ENCODE data around the gene RCC1. TPM values are rescaled to one million over a fixed set of nuclear protein-coding genes. Genes with fewer than 3 reads are reported as not detected.

Gene RCC1
- polyA plus RNA-seq (2012; rRNA removed): 56.2 and 61.0 TPM in 2 replicates
- polyA plus RNA-seq (2012; cell fraction: cytosol; rRNA removed): 37.6 and 56.7 TPM in 2 replicates
- polyA plus RNA-seq (2012; cell fraction: nucleus; rRNA removed): 51.9 and 53.7 TPM in 2 replicates

GRCh38 chr1:28505406-28506187 is at the start of gene RCC1:
Gene RCC1, plus strand, starts transcription at chr1:28506043. Its CDS starts 23,824 bp downstream, at chr1:28529867.
- DNase-seq: peak; percentile 95
- H3K9me3 ChIP-seq: no peaks in the 10 kb centered on the region
- peak within 1 kb of the TSS; percentile 70 to 98 for H3K4me3 ChIP-seq (ENCODE audit: low read depth in 2 of 2, low read length in 1 of 2)
- H3K27me3 ChIP-seq (ENCODE audit: insufficient read depth): no peaks in the 10 kb centered on the region
- peaks cover 62% of the 10 kb centered on the region for H3F3A ChIP-seq (replicated peaks; ENCODE audit: insufficient read depth)
- H3K4me1 ChIP-seq (ENCODE audit: control insufficient read depth in 1 of 2, insufficient read depth in 2 of 2, low read depth in 1 of 2, low read length in 1 of 2): peaks cover 18 to 20% of the 10 kb centered on the region in 2 experiments; a peak in 3 of 4 replicates
- peak within 1 kb of the TSS; percentile 75 to 92 for H3K27ac ChIP-seq (ENCODE audit: low read depth in 2 of 2, low read length in 1 of 2)
- H3K4me2 ChIP-seq: peak within 1 kb of the TSS; percentile 88
- under 1% methylated on average over 41 of the region's 41 CpGs for WGBS (ENCODE audit: low lambda C conversion rate)
- peaks cover 50% of the 10 kb centered on the region for H3K79me2 ChIP-seq (ENCODE audit: insufficient read depth)
- H3K9ac ChIP-seq: peak within 1 kb of the TSS; percentile 99
- no peaks in the 10 kb centered on the region for H3K9me2 ChIP-seq
- H2AFZ ChIP-seq (ENCODE audit: low read depth): peak within 1 kb of the TSS; percentile 97
- peaks cover 41% of the 10 kb centered on the region for H4K20me1 ChIP-seq (ENCODE audit: insufficient read depth)
- POLR2A ChIA-PET: interaction anchor here (0.7 to 1.4 kb wide), 11 partner anchors 11 to 142 kb away, joined by 3 to 6 read pairs (median 3); partner anchors contain the start of gene TAF12
- H3K36me3 ChIP-seq (replicated peaks in 1 of 2; ENCODE audit: control insufficient read depth in 1 of 2, insufficient read depth in 2 of 2, low read length in 1 of 2): peaks cover 31 to 43% of the 10 kb centered on the region in 2 experiments
- CTCF ChIA-PET: interaction anchor here (0.7 to 1.3 kb wide), 3 partner anchors 96 to 257 kb away, joined by 3 to 5 read pairs (median 3); no protein-coding TSS in a partner anchor
- peak; percentile 99 for TF ChIP-seq TAF1 (IDR thresholded peaks at IDR 0.05; ENCODE audit: borderline replicate concordance, low read depth, low read length)
- no peak for TF ChIP-seq USF1 (IDR thresholded peaks at IDR 0.05; ENCODE audit: borderline replicate concordance, low read depth)
- TF ChIP-seq FOSL2 (IDR thresholded peaks at IDR 0.05; ENCODE audit: borderline replicate concordance, low read depth): 0 out of 2 replicates have a peak, but pooled peaks have one; percentile 0
- 0 out of 2 replicates have a peak, but pooled peaks have one; percentile 11 for TF ChIP-seq IRF3 (IDR thresholded peaks at IDR 0.05; ENCODE audit: low read depth, low read length)
- TF ChIP-seq FOXJ3 (CRISPR knock-in tag; IDR thresholded peaks at IDR 0.05): no peak
- no peak for TF ChIP-seq RFX5 (IDR thresholded peaks at IDR 0.05; ENCODE audit: low read length)
- peak in 1 of 2 experiments; percentile 30; a peak in 1 of 4 replicates for TF ChIP-seq EP300 (IDR thresholded peaks at IDR 0.05; ENCODE audit: borderline replicate concordance in 1 of 2, low read depth in 1 of 2, low read length in 1 of 2)
- peak; percentile 96; the same call in 1 of the 2 replicates for TF ChIP-seq SIN3A (IDR thresholded peaks at IDR 0.05; ENCODE audit: borderline replicate concordance, low read depth, low read length)
- no peak for TF ChIP-seq JUND (IDR thresholded peaks at IDR 0.05)
- TF ChIP-seq GABPA (IDR thresholded peaks at IDR 0.05; ENCODE audit: low read depth): peak; percentile 59
- TF ChIP-seq NFIC (IDR thresholded peaks at IDR 0.05; ENCODE audit: borderline replicate concordance): no peak; the same call in 1 of the 2 replicates
- TF ChIP-seq FOXM1 (IDR thresholded peaks at IDR 0.05; ENCODE audit: low read depth): no peak
- no peak for TF ChIP-seq USF2 (IDR thresholded peaks at IDR 0.05; ENCODE audit: borderline replicate concordance, low read depth, low read length)
- TF ChIP-seq RXRA (IDR thresholded peaks at IDR 0.05; ENCODE audit: borderline replicate concordance, low read depth): no peak
- TF ChIP-seq YY1 (IDR thresholded peaks at IDR 0.05; ENCODE audit: low read depth): peak; percentile 52
- peak; percentile 80 for TF ChIP-seq REST (IDR thresholded peaks at IDR 0.05; ENCODE audit: low read depth, low read length)
- TF ChIP-seq SMC3 (IDR thresholded peaks at IDR 0.05; ENCODE audit: low read depth, low read length): no peak
- TF ChIP-seq PBX3 (IDR thresholded peaks at IDR 0.05): peak; percentile 25; the same call in 1 of the 2 replicates
- TF ChIP-seq ZBTB33 (IDR thresholded peaks at IDR 0.05; ENCODE audit: borderline replicate concordance, low read depth): peak; percentile 97
- TF ChIP-seq POLR2AphosphoS5 (IDR thresholded peaks at IDR 0.05; ENCODE audit: low read depth, low read length): peak; percentile 100
- no peak for TF ChIP-seq EZH2phosphoT487 (IDR thresholded peaks at IDR 0.05; ENCODE audit: borderline replicate concordance, low read depth)

Measured in SK-N-SH (cell line).